GM10266 (cell line): ENCODE measurements around the gene PLXNA3.
A peak's percentile ranks its signal among the peaks of the same experiment; 100 is the strongest.

Experiments
- DNase-seq: peaks from one replicate; pipeline ENCODE4 v3.0.0; 2012; ENCODE audit errors: extremely low spot score
- TF ChIP-seq, protein P1 (sequence below): IDR thresholded peaks from 2 replicates; pipeline ENCODE4 v1.5.1; 2012; ENCODE audit warnings: mild to moderate bottlenecking, low read depth; ENCODE audit not compliant: control insufficient read depth, insufficient read depth; ENCODE audit errors: missing control alignments

Gene PLXNA3

GRCh38 chrX:154486396-154487207, 28.5 kb downstream of the PLXNA3 start, which contains the start of gene UBL4A:
Gene UBL4A, minus strand, starts transcription at chrX:154486615. Its CDS starts 31 bp downstream, at chrX:154486584.
- TF ChIP-seq, protein P1, sequence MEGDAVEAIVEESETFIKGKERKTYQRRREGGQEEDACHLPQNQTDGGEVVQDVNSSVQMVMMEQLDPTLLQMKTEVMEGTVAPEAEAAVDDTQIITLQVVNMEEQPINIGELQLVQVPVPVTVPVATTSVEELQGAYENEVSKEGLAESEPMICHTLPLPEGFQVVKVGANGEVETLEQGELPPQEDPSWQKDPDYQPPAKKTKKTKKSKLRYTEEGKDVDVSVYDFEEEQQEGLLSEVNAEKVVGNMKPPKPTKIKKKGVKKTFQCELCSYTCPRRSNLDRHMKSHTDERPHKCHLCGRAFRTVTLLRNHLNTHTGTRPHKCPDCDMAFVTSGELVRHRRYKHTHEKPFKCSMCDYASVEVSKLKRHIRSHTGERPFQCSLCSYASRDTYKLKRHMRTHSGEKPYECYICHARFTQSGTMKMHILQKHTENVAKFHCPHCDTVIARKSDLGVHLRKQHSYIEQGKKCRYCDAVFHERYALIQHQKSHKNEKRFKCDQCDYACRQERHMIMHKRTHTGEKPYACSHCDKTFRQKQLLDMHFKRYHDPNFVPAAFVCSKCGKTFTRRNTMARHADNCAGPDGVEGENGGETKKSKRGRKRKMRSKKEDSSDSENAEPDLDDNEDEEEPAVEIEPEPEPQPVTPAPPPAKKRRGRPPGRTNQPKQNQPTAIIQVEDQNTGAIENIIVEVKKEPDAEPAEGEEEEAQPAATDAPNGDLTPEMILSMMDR, result no peak
- peak; percentile 84 for DNase-seq

DNA sequence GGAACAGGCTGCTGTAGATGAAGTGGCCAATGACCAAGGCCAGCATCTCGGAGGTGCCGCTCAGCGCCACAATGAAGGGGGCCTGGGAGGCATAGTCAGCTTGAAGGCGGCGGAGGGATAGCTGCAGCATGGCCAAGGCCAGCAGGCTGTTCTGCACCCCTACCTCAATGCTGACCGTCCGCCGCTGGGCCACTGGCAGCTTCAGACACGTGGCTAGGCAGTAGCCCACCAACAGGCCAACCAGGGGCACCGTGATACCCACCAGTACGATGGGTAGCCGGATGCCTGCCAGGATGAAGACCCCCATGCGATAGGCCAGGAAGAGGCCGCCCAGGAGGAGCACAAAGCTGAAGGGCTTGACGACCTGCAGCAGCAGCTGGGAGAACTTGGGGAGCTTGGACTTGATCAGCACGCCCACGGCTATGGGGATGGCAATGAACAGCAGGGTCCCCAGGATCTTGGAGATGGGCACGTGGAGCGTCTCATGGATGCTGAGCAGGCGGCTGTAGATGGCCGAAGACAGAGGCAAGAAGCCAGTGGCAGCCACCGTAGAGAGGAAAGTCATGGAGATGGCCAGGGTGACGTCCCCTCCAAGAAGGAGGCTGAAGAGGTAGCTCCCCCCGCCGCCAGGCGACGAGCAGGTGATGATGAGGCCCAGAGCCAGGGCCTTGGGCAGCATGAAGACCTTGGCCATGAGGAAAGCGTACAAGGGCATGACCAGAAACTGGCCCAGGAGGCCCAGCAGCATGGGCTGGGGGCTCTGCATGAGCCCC, 29.6 kb downstream of the PLXNA3 start:
- no peak for DNase-seq
- TF ChIP-seq, protein P1, result no peak

DNA sequence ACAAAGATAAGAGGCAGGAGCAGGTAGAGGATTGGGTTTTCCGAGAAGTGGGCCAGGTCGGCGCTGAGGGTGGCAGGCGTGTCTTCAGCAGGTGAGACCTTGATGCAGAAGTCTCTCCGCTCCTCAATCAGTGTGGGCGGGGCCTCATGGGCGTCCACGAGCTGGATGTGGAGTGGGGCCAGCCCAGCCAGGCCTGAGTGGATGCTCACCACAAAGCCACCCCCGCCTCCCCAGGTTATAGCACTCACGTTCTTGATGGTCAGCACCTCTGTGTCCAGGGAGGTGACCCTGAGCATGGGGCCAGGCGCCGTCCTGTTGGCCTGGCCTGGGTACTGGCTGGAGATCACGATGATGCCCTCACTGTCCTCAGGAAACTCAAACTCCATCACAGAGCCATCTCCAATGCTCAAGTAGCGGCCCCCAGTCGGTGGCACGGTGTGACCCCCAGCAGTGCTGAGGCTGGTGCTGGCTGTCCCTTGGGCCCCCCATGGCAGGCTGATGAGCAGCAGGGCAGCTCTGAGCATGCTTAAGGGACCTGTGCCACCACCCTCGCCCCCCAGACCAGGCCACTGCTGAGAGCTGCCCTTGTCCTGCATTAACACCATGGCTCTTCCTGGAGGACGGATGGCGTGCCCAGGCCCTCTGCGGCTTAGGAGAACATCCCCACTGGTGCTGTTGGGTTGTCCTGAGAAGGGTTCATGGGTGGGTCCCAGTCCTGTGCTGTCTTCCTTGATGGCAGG, 30.4 kb downstream of the PLXNA3 start:
- TF ChIP-seq, protein P1, result no peak
- DNase-seq, result no peak

DNA sequence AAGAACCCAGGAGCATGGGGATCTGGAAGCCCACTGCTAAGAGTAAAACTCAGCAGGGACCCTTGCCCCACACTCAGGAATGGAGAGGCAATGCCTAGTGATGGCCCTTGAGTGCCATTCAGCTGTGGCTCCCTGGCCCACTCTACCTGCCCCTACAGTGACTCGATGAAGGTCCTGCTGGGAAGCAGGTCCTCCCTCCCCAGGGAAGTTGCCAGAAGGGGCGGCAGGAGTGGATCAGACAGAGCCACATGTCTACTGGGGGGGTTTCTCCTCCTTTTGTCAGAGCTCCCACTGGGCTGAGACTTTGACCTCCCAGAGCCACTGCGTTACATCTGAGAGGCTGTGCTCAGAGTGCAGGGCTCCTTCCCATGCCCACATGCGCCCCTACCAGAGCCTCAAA, 31.1 kb downstream of the PLXNA3 start:
- DNase-seq, result no peak
- TF ChIP-seq, protein P1, result no peak

DNA sequence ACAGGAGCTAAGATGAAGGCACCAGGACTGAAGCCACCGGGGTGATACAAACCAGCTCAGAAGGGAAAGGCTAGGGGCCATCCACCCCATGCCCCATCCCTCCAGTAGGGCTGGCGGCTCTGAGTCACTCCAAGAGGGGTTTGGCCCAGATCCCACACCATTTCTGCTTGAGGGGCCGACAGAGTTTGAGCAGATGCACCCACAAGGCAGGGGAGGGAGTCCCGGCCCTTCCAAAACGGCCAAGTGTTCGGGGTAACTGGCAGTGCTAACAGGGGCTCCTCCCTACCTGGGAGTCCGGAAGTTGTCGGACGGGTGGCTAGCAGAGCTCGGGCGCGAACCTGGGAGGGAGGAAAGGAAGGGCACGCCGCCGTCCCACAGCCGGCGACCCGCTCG, 31.9 kb downstream of the PLXNA3 start:
- peak; percentile 26 for DNase-seq
- TF ChIP-seq, protein P1, result no peak

- DNase-seq, result peak; percentile 94
- TF ChIP-seq, protein P1, result no peak
Measured at GRCh38 chrX:154490414-154491083, 32.5 kb downstream of the PLXNA3 start, which contains the start of gene SLC10A3. Gene SLC10A3, minus strand, starts transcription at chrX:154490629. Its CDS starts 1,689 bp downstream, at chrX:154488940.
